ENCODE measurements around the gene ADCY10. TPM values are rescaled to one million over a fixed set of nuclear protein-coding genes. Genes with fewer than 3 reads are reported as not detected.

Gene ADCY10
- total and polyA plus RNA-seq, 9 of the 15 experiments (the other 6 are each of a cell fraction or from before 2014, with no cell fraction given), result 0.08 to 0.86 (median 0.22) TPM

DNA sequence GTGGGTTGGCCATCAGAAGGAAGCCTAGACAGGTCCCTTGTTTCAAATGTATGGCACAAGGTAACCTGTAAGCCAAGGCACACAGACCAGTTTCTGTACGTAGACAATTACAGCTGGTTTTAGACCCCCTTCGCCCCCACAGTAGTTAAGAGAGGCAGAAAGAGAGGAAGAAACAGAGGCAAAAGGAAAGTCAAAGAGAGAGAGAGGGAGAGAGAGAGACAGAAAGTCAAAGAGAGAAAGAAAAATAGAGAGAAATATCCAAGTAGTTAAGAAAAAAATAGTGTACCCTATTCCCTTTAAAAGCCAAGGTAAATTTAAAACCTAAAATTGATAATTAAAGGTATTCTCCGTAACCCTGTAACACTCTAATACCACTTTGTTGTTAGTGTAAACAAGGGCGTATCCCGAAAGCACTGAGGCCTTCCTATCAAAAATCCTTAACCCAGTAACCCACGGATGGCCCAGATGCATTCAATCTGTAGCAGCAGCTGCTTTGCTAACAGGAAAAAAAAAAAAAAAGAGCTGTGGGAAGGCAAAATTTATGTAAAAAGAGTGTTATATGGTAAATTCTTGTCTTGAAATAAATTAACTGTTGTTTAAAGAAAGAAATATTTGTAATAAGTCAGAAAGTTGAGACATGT lies 49.4 kb downstream of the ADCY10 start (continued):
- TF ChIP-seq TEAD2 (tag; IDR thresholded peaks at IDR 0.05) (no peak), ZEB2 (IDR thresholded peaks at IDR 0.05) (peak; percentile 35; the same call in 1 of the 2 replicates), MAFF (IDR thresholded peaks at IDR 0.05; ENCODE audit: low read length) (no peak), ELF2 (CRISPR knock-in tag; IDR thresholded peaks at IDR 0.05) (no peak), ELF4 (CRISPR knock-in tag; IDR thresholded peaks at IDR 0.05) (0 out of 2 replicates have a peak, but pooled peaks have one; percentile 39), TGIF2 (CRISPR knock-in tag; IDR thresholded peaks at IDR 0.05) (no peak), ETS2 (tag; IDR thresholded peaks at IDR 0.05; ENCODE audit: borderline replicate concordance, poor library complexity, severe bottlenecking) (no peak), ZNF589 (CRISPR knock-in tag; IDR thresholded peaks at IDR 0.05; ENCODE audit: low read depth) (peak; percentile 83), SIX5 (IDR thresholded peaks at IDR 0.05; ENCODE audit: borderline replicate concordance in 1 of 2, insufficient read depth in 1 of 2, low read depth in 1 of 2, low read length in 2 of 2) (no peak), GABPB2 (CRISPR knock-in tag; conservative IDR thresholded peaks at IDR 0.05) (no peak), OTX1 (CRISPR knock-in tag; IDR thresholded peaks at IDR 0.05) (no peak), SRF (CRISPR knock-in tag; IDR thresholded peaks at IDR 0.05) (no peak), RBM22 (IDR thresholded peaks at IDR 0.05; ENCODE audit: low read depth, low read length, poor library complexity, severe bottlenecking) (no peak), HMGN3 (IDR thresholded peaks at IDR 0.05; ENCODE audit: borderline replicate concordance, extremely low read depth, insufficient read length, low read depth, low read length) (no peak), NCOA6 (IDR thresholded peaks at IDR 0.05) (no peak)
- TF ChIP-seq, protein P1, sequence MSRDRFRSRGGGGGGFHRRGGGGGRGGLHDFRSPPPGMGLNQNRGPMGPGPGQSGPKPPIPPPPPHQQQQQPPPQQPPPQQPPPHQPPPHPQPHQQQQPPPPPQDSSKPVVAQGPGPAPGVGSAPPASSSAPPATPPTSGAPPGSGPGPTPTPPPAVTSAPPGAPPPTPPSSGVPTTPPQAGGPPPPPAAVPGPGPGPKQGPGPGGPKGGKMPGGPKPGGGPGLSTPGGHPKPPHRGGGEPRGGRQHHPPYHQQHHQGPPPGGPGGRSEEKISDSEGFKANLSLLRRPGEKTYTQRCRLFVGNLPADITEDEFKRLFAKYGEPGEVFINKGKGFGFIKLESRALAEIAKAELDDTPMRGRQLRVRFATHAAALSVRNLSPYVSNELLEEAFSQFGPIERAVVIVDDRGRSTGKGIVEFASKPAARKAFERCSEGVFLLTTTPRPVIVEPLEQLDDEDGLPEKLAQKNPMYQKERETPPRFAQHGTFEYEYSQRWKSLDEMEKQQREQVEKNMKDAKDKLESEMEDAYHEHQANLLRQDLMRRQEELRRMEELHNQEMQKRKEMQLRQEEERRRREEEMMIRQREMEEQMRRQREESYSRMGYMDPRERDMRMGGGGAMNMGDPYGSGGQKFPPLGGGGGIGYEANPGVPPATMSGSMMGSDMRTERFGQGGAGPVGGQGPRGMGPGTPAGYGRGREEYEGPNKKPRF (IDR thresholded peaks at IDR 0.05; ENCODE audit: low read depth, low read length), result no peak
- TF ChIP-seq, protein P2, sequence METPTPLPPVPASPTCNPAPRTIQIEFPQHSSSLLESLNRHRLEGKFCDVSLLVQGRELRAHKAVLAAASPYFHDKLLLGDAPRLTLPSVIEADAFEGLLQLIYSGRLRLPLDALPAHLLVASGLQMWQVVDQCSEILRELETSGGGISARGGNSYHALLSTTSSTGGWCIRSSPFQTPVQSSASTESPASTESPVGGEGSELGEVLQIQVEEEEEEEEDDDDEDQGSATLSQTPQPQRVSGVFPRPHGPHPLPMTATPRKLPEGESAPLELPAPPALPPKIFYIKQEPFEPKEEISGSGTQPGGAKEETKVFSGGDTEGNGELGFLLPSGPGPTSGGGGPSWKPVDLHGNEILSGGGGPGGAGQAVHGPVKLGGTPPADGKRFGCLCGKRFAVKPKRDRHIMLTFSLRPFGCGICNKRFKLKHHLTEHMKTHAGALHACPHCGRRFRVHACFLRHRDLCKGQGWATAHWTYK (CRISPR knock-in tag; IDR thresholded peaks at IDR 0.05), result no peak
